ENCODE measurements around the gene SNX33. TPM values are rescaled to one million over a fixed set of nuclear protein-coding genes. Genes with fewer than 3 reads are reported as not detected.

The SNX33 gene
- total RNA-seq, 1 experiment from 2014 or later = 13.3 TPM

DNA sequence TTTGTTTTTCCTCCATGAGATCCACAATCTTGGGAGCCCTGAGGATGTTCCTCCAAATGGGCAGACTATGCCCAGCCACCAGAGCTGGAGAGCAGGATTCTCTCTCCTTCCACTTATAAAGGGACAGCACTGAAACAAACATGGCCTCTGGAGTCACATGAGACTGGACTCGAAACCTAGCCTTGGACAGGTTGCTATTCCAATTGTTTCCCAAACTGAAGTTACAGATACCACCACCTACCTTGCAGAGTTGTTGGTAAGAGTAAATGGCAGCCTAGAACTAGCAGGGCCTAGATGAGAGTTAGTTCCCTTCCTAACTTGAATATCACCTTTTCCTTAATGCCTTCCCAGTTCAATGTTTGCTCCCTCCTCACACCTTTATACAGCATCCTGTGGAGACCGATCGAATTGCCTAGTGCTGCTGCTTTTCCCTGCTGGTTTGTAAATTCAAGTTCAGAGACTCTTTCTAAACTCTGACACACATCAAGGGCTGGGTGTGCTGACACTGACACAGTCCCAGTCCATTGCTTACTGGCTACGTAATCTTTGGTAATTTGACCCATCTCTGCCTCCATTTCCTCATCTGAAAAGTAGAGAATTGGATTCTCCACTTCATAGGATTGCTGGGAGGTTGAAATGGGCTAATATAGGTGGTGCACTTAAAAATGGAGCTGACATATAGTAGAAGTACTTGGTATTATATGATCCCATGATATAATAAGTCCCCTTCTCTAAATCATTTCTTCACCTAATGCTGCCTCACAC, 10.3 kb upstream of the SNX33 start:
- Histone ChIP-seq H3K27me3 (ENCODE audit: control insufficient read depth, insufficient read depth, low read length) (no peaks in the 10 kb centered on the region), H3K36me3 (replicated peaks; ENCODE audit: control insufficient read depth, insufficient read depth, low read length) (no peaks in the 10 kb centered on the region), H3K4me3 (ENCODE audit: insufficient read depth, low read depth, low read length) (no peak overlapping the region)
- DNase-seq = no peak

DNA sequence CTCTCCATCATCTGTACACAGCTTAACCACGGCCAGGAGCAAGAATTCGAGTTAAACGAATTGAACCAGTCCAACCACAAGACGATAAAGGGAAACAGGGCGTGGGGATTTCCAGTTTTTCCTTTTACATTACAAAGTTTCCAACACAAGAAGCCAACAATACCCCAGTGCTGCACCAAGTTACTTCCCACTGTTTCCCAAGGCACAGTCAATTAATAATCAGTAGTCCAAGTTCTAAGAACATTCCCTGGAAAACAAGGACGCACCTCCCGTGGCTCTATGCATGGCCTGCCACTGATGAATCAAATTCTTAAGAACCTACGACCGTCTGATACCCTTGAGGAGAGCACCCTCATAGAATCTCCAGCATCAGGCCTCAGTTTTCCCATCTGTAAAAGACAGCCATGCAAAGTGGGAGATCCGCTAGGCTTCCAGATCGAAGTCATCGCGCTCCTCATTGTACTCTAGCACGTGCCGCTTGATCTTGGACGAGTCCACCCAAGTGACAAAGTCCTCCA, 8.5 kb upstream of the SNX33 start:
- no peaks in the 10 kb centered on the region for H3K27me3 ChIP-seq (ENCODE audit: control insufficient read depth, insufficient read depth, low read length)
- peak; percentile 42 for DNase-seq
- peak overlapping the region; percentile 100 for H3K4me3 ChIP-seq (ENCODE audit: insufficient read depth, low read depth, low read length)
- H3K36me3 ChIP-seq (replicated peaks; ENCODE audit: control insufficient read depth, insufficient read depth, low read length) = no peaks in the 10 kb centered on the region

DNA sequence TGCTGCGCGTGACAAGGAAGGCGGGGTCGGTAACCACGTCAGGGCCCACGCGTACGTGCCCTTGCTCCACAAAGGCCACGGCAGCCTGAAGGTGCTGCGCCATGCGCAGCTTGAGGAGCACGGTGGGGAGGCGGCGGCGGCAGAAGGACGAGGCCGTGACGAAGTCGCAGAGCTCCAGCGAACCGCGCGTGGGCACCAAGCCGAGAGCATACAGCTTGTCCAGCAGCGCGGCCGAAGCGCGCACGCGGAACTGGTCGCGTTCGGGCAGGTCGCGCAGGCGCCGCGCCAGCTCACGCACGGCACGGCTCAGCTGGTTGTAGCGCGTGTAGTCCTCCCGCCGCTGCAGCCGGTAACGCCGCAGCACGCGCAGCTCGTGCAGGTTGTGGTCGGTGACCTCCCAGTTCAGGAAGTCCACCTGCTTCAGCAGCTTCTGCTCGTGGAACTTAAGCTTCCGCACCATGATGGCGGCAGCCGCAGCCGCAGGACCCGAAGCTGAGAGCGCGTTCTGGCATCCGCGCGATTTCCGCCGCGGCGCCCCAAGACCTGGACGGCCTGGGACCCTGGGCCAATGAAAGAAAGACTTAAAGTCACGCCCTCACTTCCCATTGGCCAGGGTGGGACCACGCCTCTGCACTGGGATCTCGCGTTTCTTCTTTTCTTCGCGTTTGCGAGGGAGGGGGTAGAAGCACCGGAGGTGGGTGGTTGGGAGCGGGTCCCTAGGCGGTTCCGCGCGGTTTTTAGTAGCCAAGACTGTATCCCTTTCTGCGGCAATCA, 7.8 kb upstream of the SNX33 start, which contains the start of gene IMP3:
Gene IMP3 (minus strand): TSS at position 516 of the 774 bp plus-strand sequence. CDS start 56 bp downstream, at position 460.
- Histone ChIP-seq H3K36me3 (replicated peaks; ENCODE audit: control insufficient read depth, insufficient read depth, low read length) (no peaks in the 10 kb centered on the region), H3K27me3 (ENCODE audit: control insufficient read depth, insufficient read depth, low read length) (no peaks in the 10 kb centered on the region), H3K4me3 (ENCODE audit: insufficient read depth, low read depth, low read length) (peak within 1 kb of the TSS; percentile 100)
- DNase-seq = peak; percentile 99

- H3K27me3 ChIP-seq (ENCODE audit: control insufficient read depth, insufficient read depth, low read length) = no peaks in the 10 kb centered on the region
- DNase-seq = peak; percentile 52
- peak overlapping the region; percentile 100 for H3K4me3 ChIP-seq (ENCODE audit: insufficient read depth, low read depth, low read length)
- no peaks in the 10 kb centered on the region for H3K36me3 ChIP-seq (replicated peaks; ENCODE audit: control insufficient read depth, insufficient read depth, low read length)
These were observed 7.1 kb upstream of the SNX33 start for GRCh38 chr15:75640483-75641178.

- Histone ChIP-seq H3K36me3 (replicated peaks; ENCODE audit: control insufficient read depth, insufficient read depth, low read length) (no peaks in the 10 kb centered on the region), H3K4me3 (ENCODE audit: insufficient read depth, low read depth, low read length) (peak overlapping the region; percentile 100; the same call in 1 of the 2 replicates), H3K27me3 (ENCODE audit: control insufficient read depth, insufficient read depth, low read length) (peaks cover 3% of the 10 kb centered on the region; the same call in 1 of the 2 replicates)
- no peak for DNase-seq
These were observed 6.6 kb upstream of the SNX33 start for GRCh38 chr15:75641179-75641503.

DNA sequence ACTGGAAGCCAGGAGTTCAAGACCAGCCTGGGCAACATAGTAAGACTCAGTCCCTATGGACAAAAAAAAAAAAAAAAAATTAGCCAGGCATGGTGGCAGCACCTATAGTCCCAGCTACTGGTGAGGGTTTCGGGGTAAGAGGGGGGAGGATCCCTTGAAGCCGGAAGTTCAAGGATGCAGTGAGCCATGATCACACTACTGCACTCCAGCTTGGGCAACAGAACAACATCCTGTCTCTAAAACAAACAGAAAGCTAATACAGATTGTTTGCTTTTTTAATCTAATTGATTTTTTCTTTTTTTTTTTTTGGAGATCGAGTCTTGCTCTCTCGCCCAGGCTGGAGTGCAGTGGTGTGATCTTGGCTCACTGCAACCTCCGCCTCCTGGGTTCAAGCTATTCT, 6.1 kb upstream of the SNX33 start:
- H3K27me3 ChIP-seq (ENCODE audit: control insufficient read depth, insufficient read depth, low read length) = peaks cover 7% of the 10 kb centered on the region
- H3K4me3 ChIP-seq (ENCODE audit: insufficient read depth, low read depth, low read length) = no peak overlapping the region
- H3K36me3 ChIP-seq (replicated peaks; ENCODE audit: control insufficient read depth, insufficient read depth, low read length) = no peaks in the 10 kb centered on the region
- no peak for DNase-seq

- Histone ChIP-seq H3K4me3 (ENCODE audit: insufficient read depth, low read depth, low read length) (no peak overlapping the region), H3K27me3 (ENCODE audit: control insufficient read depth, insufficient read depth, low read length) (peaks cover 11% of the 10 kb centered on the region), H3K36me3 (replicated peaks; ENCODE audit: control insufficient read depth, insufficient read depth, low read length) (no peaks in the 10 kb centered on the region)
- no peak for DNase-seq
These were observed 3.3 kb upstream of the SNX33 start for GRCh38 chr15:75644376-75644775.

- H3K4me3 ChIP-seq (ENCODE audit: insufficient read depth, low read depth, low read length) = peak overlapping the region; percentile 86
- H3K36me3 ChIP-seq (replicated peaks; ENCODE audit: control insufficient read depth, insufficient read depth, low read length) = peaks cover 4% of the 10 kb centered on the region
- peaks cover 11% of the 10 kb centered on the region for H3K27me3 ChIP-seq (ENCODE audit: control insufficient read depth, insufficient read depth, low read length)
- no peak for DNase-seq
These were observed 1.4 kb upstream of the SNX33 start for GRCh38 chr15:75646112-75646943.

DNA sequence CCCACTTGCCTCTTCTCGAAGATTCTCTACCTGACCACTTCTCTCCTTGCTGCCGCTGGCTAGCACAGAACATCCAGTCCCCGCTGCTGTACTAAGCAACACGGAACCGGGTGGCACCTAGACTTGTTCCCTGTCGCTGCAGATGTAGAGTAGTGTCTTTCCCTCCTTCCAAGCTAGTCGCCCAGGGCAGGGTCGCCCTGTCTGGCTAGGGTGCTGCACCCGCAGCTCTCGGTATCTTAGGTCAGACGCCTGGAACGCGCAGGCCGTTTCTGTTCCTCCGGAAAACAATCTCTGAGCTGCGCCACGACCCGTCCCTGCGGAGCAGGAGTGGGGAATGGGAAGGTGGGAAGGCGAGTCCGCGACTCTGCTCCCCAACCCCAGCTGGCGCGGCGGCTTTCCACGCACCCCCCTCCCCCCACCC, 758 bp upstream of the SNX33 start:
- peaks cover 11% of the 10 kb centered on the region for H3K27me3 ChIP-seq (ENCODE audit: control insufficient read depth, insufficient read depth, low read length)
- H3K4me3 ChIP-seq (ENCODE audit: insufficient read depth, low read depth, low read length) = peak overlapping the region; percentile 86
- no peak for DNase-seq
- peaks cover 4% of the 10 kb centered on the region for H3K36me3 ChIP-seq (replicated peaks; ENCODE audit: control insufficient read depth, insufficient read depth, low read length)

DNA sequence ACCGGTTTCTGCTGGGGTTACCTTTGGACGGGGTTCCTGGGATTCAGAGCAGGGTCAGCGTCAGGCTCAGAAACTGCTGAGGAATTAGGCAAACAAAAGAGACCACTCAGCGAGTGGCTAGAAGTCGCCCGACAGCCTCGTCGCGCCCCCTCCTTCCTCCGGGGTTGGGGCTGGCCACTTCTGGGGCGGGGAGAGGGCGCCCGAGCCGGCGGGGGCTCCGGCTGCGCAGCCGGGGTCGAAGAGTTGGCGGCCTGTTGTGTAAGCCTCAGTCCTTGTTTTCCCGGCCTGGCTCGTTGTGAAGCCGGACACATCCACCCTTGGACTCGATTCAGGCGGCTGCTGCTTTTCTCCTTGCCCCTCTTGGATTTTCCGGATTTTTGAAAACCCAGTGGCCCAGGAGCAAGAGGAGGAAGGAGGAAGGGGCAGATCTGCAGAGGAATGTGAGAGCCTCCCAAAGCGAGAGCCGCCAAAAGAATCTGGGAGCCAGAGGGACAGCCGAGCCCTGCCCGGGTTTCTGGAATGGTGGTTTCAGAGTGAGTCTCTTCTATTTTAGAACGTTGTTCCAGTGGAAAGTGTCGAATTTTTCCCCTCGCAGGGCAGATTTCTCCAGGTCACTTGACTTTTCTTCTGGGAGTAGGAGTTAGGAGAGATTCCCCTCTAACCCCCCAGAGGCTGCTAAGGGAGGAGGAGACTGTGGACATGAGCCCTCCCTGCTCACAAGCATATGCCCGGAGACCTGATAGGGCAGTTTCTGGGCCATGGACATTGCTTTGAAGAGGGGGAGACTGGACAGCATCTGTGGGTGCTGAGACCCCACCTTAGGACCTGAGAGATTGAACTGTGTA, 666 bp downstream of the SNX33 start:
- H3K36me3 ChIP-seq (replicated peaks; ENCODE audit: control insufficient read depth, insufficient read depth, low read length) = peaks cover 4% of the 10 kb centered on the region
- peak overlapping the region; percentile 86 for H3K4me3 ChIP-seq (ENCODE audit: insufficient read depth, low read depth, low read length)
- peaks cover 11% of the 10 kb centered on the region for H3K27me3 ChIP-seq (ENCODE audit: control insufficient read depth, insufficient read depth, low read length)
- DNase-seq = peak; percentile 93

- peaks cover 4% of the 10 kb centered on the region for H3K36me3 ChIP-seq (replicated peaks; ENCODE audit: control insufficient read depth, insufficient read depth, low read length)
- H3K4me3 ChIP-seq (ENCODE audit: insufficient read depth, low read depth, low read length) = peak overlapping the region; percentile 86
- peaks cover 11% of the 10 kb centered on the region for H3K27me3 ChIP-seq (ENCODE audit: control insufficient read depth, insufficient read depth, low read length)
- DNase-seq = no peak
These were observed 1.5 kb downstream of the SNX33 start for GRCh38 chr15:75649045-75649761.

- Histone ChIP-seq H3K4me3 (ENCODE audit: insufficient read depth, low read depth, low read length) (no peak overlapping the region), H3K36me3 (replicated peaks; ENCODE audit: control insufficient read depth, insufficient read depth, low read length) (peaks cover 4% of the 10 kb centered on the region), H3K27me3 (ENCODE audit: control insufficient read depth, insufficient read depth, low read length) (peaks cover 11% of the 10 kb centered on the region)
- DNase-seq = no peak
These were observed 2.1 kb downstream of the SNX33 start for GRCh38 chr15:75649848-75650247.

All from H7 (cell line).